ENCODE data around the gene GYS1.

DNA sequence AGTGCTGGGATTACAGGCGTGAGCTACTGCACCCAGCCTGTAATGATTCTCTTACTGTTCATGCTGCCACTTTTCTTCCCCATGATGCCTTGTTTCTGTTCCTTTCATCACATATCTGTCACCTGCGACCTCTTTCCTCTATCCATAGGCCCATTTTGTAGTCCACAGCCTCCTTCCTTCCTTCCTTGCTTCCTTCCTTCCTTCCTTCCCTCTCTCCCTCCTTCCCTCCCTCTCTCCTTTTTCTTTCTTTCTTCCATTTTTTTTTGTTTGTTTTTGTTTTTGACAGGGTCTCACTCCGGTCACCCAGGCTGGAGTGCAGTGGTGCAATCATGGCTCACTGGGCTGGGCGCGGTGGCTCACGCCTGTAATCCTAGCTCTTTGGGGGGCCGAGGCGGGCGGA is 4.2 kb downstream of the GYS1 start:
- TF ChIP-seq, protein P1, sequence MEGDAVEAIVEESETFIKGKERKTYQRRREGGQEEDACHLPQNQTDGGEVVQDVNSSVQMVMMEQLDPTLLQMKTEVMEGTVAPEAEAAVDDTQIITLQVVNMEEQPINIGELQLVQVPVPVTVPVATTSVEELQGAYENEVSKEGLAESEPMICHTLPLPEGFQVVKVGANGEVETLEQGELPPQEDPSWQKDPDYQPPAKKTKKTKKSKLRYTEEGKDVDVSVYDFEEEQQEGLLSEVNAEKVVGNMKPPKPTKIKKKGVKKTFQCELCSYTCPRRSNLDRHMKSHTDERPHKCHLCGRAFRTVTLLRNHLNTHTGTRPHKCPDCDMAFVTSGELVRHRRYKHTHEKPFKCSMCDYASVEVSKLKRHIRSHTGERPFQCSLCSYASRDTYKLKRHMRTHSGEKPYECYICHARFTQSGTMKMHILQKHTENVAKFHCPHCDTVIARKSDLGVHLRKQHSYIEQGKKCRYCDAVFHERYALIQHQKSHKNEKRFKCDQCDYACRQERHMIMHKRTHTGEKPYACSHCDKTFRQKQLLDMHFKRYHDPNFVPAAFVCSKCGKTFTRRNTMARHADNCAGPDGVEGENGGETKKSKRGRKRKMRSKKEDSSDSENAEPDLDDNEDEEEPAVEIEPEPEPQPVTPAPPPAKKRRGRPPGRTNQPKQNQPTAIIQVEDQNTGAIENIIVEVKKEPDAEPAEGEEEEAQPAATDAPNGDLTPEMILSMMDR (IDR thresholded peaks at IDR 0.05), result no peak
- TF ChIP-seq POLR2A (IDR thresholded peaks at IDR 0.05), result no peak
- no peak for TF ChIP-seq POLR2AphosphoS5 (IDR thresholded peaks at IDR 0.05)

Measured in suprapubic skin (tissue), 4 donors.